SU-DHL-6 (cell line): ENCODE results near the gene CDKAL1.

ENCODE experiments used
- H2AFZ ChIP-seq: fragments of 200-600 bp; sonication (generic); 2 replicates; pipeline ENCODE4 v1.6.1; 2014; ENCODE audit warnings: low read depth, mild to moderate bottlenecking, moderate library complexity, mixed read lengths, antibody characterized with exemption, low read length; ENCODE audit not compliant: severe bottlenecking
- H3F3A ChIP-seq: fragments of 200-600 bp; shearing (Covaris generic); 2 replicates; pipeline ENCODE4 v1.6.0; 2016; ENCODE audit warnings: antibody characterized with exemption, mild to moderate bottlenecking; ENCODE audit not compliant: insufficient read depth
- H3K27ac ChIP-seq: fragments of 200-600 bp; sonication (generic); 2 replicates; pipeline ENCODE4 v1.5.1; 2016; ENCODE audit warnings: low read depth, mild to moderate bottlenecking, low read length, moderate library complexity, mixed read lengths
- H3K27me3 ChIP-seq: fragments of 200-600 bp; sonication (generic), shearing (Covaris generic); 2 replicates; pipeline ENCODE4 v1.6.0; 2014; ENCODE audit warnings: mild to moderate bottlenecking, low read length
- H3K36me3 ChIP-seq: fragments of 200-600 bp; sonication (generic); 2 replicates; pipeline ENCODE4 v1.6.1; 2014; ENCODE audit warnings: mild to moderate bottlenecking, low read length, mixed read lengths
- H3K4me2 ChIP-seq: fragments of 300-600, 200-600 bp; shearing (Covaris generic), sonication (generic); 2 replicates; pipeline ENCODE4 v1.6.0; 2014; ENCODE audit warnings: low read length, low read depth, mild to moderate bottlenecking; ENCODE audit not compliant: poor library complexity, severe bottlenecking
- H3K4me3 ChIP-seq: fragments of 200-600 bp; sonication (generic); 2 replicates; pipeline ENCODE4 v1.5.1; 2014; ENCODE audit warnings: antibody characterized with exemption, low read length, mild to moderate bottlenecking, mixed read lengths; ENCODE audit not compliant: insufficient read depth, poor library complexity, severe bottlenecking
- H3K79me2 ChIP-seq: fragments of 200-600 bp; sonication (generic); 2 replicates; pipeline ENCODE4 v1.6.1; 2014; ENCODE audit warnings: mild to moderate bottlenecking, low read length, moderate library complexity; ENCODE audit not compliant: insufficient read depth
- H3K9ac ChIP-seq: fragments of 200-600 bp; sonication (generic); 2 replicates; pipeline ENCODE4 v1.7.0; 2014; ENCODE audit warnings: mild to moderate bottlenecking, low read length
- H3K9me2 ChIP-seq: fragments of 200-600 bp; sonication (generic); replicated peaks from 2 replicates; pipeline ENCODE4 v1.6.1; 2014; ENCODE audit warnings: low read length; ENCODE audit not compliant: insufficient read depth
- H3K9me3 ChIP-seq: fragments of 200-600 bp; sonication (generic); 2 replicates; pipeline ENCODE4 v1.6.1; 2014; ENCODE audit warnings: low read length, mixed read lengths; ENCODE audit not compliant: insufficient read depth
- H4K20me1 ChIP-seq: fragments of 200-600 bp; sonication (generic); 2 replicates; pipeline ENCODE4 v1.6.1; 2014; ENCODE audit warnings: low read depth, mild to moderate bottlenecking, antibody characterized with exemption, low read length, moderate library complexity, mixed read lengths
- EZH2phosphoT487 ChIP-seq: fragments of 200-600 bp; sonication (generic), shearing (Covaris generic); conservative IDR thresholded peaks from 2 replicates; pipeline ENCODE4 v1.6.1; 2018; ENCODE audit warnings: mild to moderate bottlenecking, antibody characterized with exemption, low read length, moderate library complexity, mixed read lengths
- TF ChIP-seq, protein P1 (sequence below): fragments of 200-600 bp; sonication (generic); IDR thresholded peaks from one replicate; pipeline ENCODE4 v1.5.1; 2017; ENCODE audit warnings: antibody characterized with exemption, mild to moderate bottlenecking, low read length, moderate library complexity; ENCODE audit not compliant: insufficient read depth, poor library complexity, severe bottlenecking

The CDKAL1 gene

GRCh38 chr6:21180155-21180554 lies 645.9 kb downstream of the CDKAL1 start:
- Histone ChIP-seq H3K4me3 (no peak overlapping the region), H3K36me3 (no peaks in the 10 kb centered on the region), H3K27me3 (no peaks in the 10 kb centered on the region), H3F3A (no peaks in the 10 kb centered on the region), H3K9me2 (no peaks in the 10 kb centered on the region), H3K9me3 (no peaks in the 10 kb centered on the region), H3K9ac (no peak overlapping the region), H3K79me2 (no peaks in the 10 kb centered on the region), H2AFZ (no peak overlapping the region), H3K4me2 (no peak overlapping the region), H3K27ac (no peak overlapping the region), H4K20me1 (no peaks in the 10 kb centered on the region)
- TF ChIP-seq, protein P1, sequence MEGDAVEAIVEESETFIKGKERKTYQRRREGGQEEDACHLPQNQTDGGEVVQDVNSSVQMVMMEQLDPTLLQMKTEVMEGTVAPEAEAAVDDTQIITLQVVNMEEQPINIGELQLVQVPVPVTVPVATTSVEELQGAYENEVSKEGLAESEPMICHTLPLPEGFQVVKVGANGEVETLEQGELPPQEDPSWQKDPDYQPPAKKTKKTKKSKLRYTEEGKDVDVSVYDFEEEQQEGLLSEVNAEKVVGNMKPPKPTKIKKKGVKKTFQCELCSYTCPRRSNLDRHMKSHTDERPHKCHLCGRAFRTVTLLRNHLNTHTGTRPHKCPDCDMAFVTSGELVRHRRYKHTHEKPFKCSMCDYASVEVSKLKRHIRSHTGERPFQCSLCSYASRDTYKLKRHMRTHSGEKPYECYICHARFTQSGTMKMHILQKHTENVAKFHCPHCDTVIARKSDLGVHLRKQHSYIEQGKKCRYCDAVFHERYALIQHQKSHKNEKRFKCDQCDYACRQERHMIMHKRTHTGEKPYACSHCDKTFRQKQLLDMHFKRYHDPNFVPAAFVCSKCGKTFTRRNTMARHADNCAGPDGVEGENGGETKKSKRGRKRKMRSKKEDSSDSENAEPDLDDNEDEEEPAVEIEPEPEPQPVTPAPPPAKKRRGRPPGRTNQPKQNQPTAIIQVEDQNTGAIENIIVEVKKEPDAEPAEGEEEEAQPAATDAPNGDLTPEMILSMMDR: no peak
- no peak for TF ChIP-seq EZH2phosphoT487

- H2AFZ ChIP-seq: no peak overlapping the region
- H3K9me3 ChIP-seq: no peaks in the 10 kb centered on the region
- no peak overlapping the region for H3K4me2 ChIP-seq
- H3F3A ChIP-seq: no peaks in the 10 kb centered on the region
- H3K4me3 ChIP-seq: no peak overlapping the region
- H3K9me2 ChIP-seq: no peaks in the 10 kb centered on the region
- no peak overlapping the region for H3K27ac ChIP-seq
- H3K36me3 ChIP-seq: no peaks in the 10 kb centered on the region
- no peak for TF ChIP-seq EZH2phosphoT487
- TF ChIP-seq, protein P1: no peak
- no peaks in the 10 kb centered on the region for H3K79me2 ChIP-seq
- H4K20me1 ChIP-seq: no peaks in the 10 kb centered on the region
- no peaks in the 10 kb centered on the region for H3K27me3 ChIP-seq
- no peak overlapping the region for H3K9ac ChIP-seq
Observed at GRCh38 chr6:21180800-21181337, 646.6 kb downstream of the CDKAL1 start.

DNA sequence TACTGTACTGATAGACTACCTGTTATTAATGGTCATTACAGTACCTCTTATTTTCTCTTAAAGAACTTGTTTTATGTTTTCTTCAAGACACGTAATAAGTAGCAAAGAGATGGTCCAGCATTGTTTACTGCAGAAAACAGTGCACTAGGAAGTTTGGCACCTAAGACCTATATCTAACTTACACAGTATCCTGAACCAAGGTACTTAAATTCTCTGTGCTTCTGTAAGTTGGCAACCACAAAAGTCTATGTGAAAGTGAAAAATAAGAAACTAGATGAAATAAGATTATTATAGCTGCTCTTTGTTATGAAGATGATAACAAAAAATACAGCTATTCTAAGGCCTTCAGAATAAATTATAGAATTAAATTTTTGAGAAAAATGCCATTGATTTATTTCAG lies 647.6 kb downstream of the CDKAL1 start:
- Histone ChIP-seq H3K27ac (no peak overlapping the region), H3K79me2 (no peaks in the 10 kb centered on the region), H3K36me3 (no peaks in the 10 kb centered on the region), H3K9me3 (no peaks in the 10 kb centered on the region), H2AFZ (no peak overlapping the region), H3F3A (no peaks in the 10 kb centered on the region), H3K4me2 (no peak overlapping the region), H4K20me1 (no peaks in the 10 kb centered on the region), H3K9ac (no peak overlapping the region), H3K9me2 (no peaks in the 10 kb centered on the region), H3K27me3 (no peaks in the 10 kb centered on the region), H3K4me3 (no peak overlapping the region)
- TF ChIP-seq, protein P1: no peak
- no peak for TF ChIP-seq EZH2phosphoT487

DNA sequence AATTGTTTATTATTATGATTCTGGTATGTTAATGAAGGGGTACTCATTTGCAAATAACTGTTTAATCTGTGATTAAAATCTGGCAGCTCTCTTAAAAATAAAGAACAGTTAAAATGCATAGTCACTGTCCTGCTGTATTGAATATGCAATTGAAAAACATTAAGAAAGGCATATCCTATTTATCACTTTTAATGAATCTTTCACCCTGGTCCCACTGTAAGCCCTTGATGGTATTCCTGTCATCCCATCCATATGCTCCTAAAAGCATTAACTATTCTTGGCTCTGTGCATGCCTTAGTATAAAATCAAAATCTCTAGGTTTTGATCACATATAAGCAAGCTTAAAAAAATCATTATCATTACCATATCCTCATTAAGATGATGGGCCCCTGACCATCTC lies 648.3 kb downstream of the CDKAL1 start:
- no peak overlapping the region for H3K4me2 ChIP-seq
- H3K36me3 ChIP-seq: no peaks in the 10 kb centered on the region
- no peaks in the 10 kb centered on the region for H3K79me2 ChIP-seq
- no peak overlapping the region for H2AFZ ChIP-seq
- H4K20me1 ChIP-seq: no peaks in the 10 kb centered on the region
- no peaks in the 10 kb centered on the region for H3F3A ChIP-seq
- TF ChIP-seq, protein P1: no peak
- no peak for TF ChIP-seq EZH2phosphoT487
- no peak overlapping the region for H3K4me3 ChIP-seq
- H3K27ac ChIP-seq: no peak overlapping the region
- H3K9me2 ChIP-seq: no peaks in the 10 kb centered on the region
- H3K9ac ChIP-seq: no peak overlapping the region
- no peaks in the 10 kb centered on the region for H3K27me3 ChIP-seq
- H3K9me3 ChIP-seq: no peaks in the 10 kb centered on the region
